Calu3 (cell line): ENCODE measurements around the gene COMT. TPM values are rescaled to one million over a fixed set of nuclear protein-coding genes. Genes with fewer than 3 reads are reported as not detected.

Source experiments
- BruUV-seq: library from RNA; stranded (reverse); fragments of 400-500 nt; replicated peaks from 2 replicates; lab custom pipeline; 2021; lab: Mats Ljungman, UMichigan
- CTCF ChIA-PET: fragments of 300-600 bp; sonication (Branson Sonifier 250); formaldehyde crosslinking; loops from one replicate; lab custom pipeline; 2022; ENCODE audit warnings: antibody characterized with exemption; lab: Charles Lee
- DNase-seq: peaks from one replicate; pipeline ENCODE4 v3.0.0; 2022
- H3K27ac Mint-ChIP-seq: one replicate; pipeline ENCODE4 v1.8.0; 2022; ENCODE audit warnings: mixed read lengths; ENCODE audit not compliant: unreplicated experiment
- H3K27me3 Mint-ChIP-seq: one replicate; pipeline ENCODE4 v1.8.0; 2022; ENCODE audit warnings: mixed read lengths; ENCODE audit not compliant: unreplicated experiment
- H3K36me3 Mint-ChIP-seq: one replicate; pipeline ENCODE4 v1.8.0; 2022; ENCODE audit warnings: mild to moderate bottlenecking, moderate library complexity, mixed read lengths; ENCODE audit not compliant: insufficient read depth, unreplicated experiment
- H3K4me1 Mint-ChIP-seq: one replicate; pipeline ENCODE4 v1.8.0; 2022; ENCODE audit warnings: mild to moderate bottlenecking, low read depth, mixed read lengths; ENCODE audit not compliant: unreplicated experiment
- H3K4me3 Mint-ChIP-seq: one replicate; pipeline ENCODE4 v1.8.0; 2022; ENCODE audit warnings: mild to moderate bottlenecking, low read depth, moderate library complexity, mixed read lengths; ENCODE audit not compliant: unreplicated experiment
- H3K9me3 Mint-ChIP-seq: one replicate; pipeline ENCODE4 v1.8.0; 2022; ENCODE audit warnings: low read depth, mixed read lengths; ENCODE audit not compliant: unreplicated experiment
- intact Hi-C: fragments of 100-400 bp; cut with micrococcal nuclease; formaldehyde crosslinking; loops from one replicate; pipeline ENCODE4 v1.10.0; 2022; ENCODE audit not compliant: unreplicated experiment
- total RNA-seq: library from RNA; stranded (reverse); gene quantifications from 2 replicates; pipeline ENCODE4 v1.2.3, GENCODE V29; 2022
- TF ChIP-seq, protein P1 (sequence below): fragments of 200-600 bp; IDR thresholded peaks from one replicate; pipeline ENCODE4 v1.8.0; 2022; ENCODE audit warnings: antibody characterized with exemption; ENCODE audit not compliant: unreplicated experiment

The COMT gene
- total RNA-seq, 1 experiment from 2014 or later: 170 TPM

DNA sequence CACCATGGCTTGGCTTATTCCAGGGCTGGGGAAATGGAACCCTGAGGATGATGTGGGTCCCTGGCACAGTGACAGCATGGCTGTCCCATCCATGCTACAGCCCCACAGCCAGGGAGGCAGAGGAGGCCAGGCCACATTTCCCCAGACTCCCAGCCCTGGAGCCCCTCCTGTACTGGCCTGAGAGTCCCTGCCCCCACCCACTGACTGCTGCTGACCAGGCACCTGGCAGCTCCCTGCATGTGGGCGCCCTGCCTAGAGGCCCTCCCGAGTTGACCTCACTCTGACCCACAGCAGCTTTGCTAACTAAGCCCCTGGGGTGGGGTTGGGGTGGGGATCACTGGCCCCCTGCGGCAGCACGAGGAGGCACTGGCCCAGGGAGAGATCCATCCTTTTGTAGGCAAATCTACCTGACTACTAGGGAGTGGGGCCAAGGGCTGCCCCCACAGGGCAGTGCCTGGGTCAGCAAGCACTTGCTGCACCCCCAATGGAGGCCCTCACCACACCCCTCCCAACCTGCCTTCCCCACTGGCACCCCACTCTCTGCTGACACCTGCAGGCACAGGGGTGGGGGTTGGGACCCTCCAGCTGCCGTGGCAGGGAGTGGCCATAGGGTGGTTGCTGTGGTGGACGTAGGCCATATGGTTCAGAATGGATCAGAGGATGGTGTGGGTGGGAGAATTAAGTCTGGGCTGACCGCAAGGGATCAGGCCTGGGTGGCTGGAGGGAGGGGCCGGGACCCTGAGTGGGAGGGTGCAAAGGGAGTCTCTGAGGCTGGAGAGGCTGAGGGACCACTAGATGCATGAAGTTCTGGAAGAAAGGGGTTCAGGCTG is 57.6 kb downstream of the COMT start:
- Mint-ChIP-seq H3K9me3 (peaks cover 7% of the 10 kb centered on the region), H3K4me3 (no peak overlapping the region), H3K27me3 (no peaks in the 10 kb centered on the region), H3K4me1 (no peaks in the 10 kb centered on the region), H3K36me3 (no peaks in the 10 kb centered on the region), H3K27ac (no peak overlapping the region)
- CTCF ChIA-PET: interaction anchor here (0.7 kb wide), 1 partner anchor 9 kb away, joined by 8 read pairs; no protein-coding TSS in a partner anchor
- intact Hi-C loops: no loop called here
- BruUV-seq: no TSS peak
- no peak for DNase-seq
- TF ChIP-seq, protein P1, sequence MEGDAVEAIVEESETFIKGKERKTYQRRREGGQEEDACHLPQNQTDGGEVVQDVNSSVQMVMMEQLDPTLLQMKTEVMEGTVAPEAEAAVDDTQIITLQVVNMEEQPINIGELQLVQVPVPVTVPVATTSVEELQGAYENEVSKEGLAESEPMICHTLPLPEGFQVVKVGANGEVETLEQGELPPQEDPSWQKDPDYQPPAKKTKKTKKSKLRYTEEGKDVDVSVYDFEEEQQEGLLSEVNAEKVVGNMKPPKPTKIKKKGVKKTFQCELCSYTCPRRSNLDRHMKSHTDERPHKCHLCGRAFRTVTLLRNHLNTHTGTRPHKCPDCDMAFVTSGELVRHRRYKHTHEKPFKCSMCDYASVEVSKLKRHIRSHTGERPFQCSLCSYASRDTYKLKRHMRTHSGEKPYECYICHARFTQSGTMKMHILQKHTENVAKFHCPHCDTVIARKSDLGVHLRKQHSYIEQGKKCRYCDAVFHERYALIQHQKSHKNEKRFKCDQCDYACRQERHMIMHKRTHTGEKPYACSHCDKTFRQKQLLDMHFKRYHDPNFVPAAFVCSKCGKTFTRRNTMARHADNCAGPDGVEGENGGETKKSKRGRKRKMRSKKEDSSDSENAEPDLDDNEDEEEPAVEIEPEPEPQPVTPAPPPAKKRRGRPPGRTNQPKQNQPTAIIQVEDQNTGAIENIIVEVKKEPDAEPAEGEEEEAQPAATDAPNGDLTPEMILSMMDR: no peak

GRCh38 chr22:20000246-20001081 is 58.9 kb downstream of the COMT start:
- no peaks in the 10 kb centered on the region for H3K4me1 Mint-ChIP-seq
- H3K27ac Mint-ChIP-seq: no peak overlapping the region
- TF ChIP-seq, protein P1: no peak
- H3K36me3 Mint-ChIP-seq: no peaks in the 10 kb centered on the region
- no peak overlapping the region for H3K4me3 Mint-ChIP-seq
- peaks cover 10% of the 10 kb centered on the region for H3K9me3 Mint-ChIP-seq
- no peaks in the 10 kb centered on the region for H3K27me3 Mint-ChIP-seq
- no TSS peak for BruUV-seq
- intact Hi-C loops: no loop called here
- no peak for DNase-seq
- CTCF ChIA-PET: no interaction called here

DNA sequence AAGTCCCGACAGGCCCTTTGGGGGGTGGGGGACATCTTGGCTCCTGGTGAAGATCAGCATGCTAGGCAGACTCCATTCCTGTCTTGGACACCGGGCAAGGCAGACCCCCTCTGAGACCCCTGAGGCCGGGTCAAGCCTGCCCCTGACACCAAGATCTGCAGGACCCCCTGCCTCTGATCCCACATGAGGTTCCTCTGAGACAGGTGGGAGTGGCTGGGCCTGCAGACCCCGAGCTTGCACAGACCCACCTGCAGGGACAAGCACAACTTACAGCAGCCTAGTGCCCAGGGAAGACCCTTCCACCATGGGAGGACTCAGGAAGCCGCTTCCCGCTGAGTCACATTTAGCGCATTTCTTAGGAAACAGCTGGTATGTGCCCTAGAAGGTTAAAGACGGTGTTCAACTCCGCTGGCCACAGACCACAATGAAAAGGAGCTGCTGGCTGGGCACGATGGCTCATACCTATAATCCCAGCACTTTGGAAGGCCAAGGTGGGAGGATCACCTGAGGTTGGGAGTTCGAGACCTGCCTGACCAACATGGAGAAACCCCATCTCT is 59.6 kb downstream of the COMT start:
- Mint-ChIP-seq H3K4me3 (no peak overlapping the region), H3K27me3 (no peaks in the 10 kb centered on the region), H3K9me3 (peaks cover 10% of the 10 kb centered on the region), H3K4me1 (no peaks in the 10 kb centered on the region), H3K36me3 (peaks cover 5% of the 10 kb centered on the region), H3K27ac (no peak overlapping the region)
- intact Hi-C loops: no loop called here
- no peak for DNase-seq
- CTCF ChIA-PET: no interaction called here
- no TSS peak for BruUV-seq
- TF ChIP-seq, protein P1: no peak

DNA sequence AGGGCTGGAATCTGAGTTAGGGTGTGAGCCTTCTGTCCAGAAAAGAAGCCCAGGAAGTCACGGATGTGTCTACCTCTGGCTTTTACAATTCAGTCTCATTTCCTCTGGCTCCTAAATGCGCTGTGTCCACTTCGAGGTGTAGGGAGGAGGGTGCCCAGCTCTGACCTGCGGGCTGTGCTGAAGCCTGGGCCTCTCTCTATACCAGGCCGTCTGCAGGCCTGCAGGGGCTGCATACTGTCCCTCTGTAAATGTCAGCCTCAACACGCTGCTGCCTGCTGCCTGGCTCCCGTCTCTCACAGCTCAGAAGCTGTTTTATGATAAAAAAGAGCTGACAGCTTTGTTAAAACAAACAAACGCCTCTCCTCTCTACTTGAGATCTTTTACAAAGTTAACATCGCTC is 60.6 kb downstream of the COMT start:
- Mint-ChIP-seq H3K4me1 (no peaks in the 10 kb centered on the region), H3K4me3 (no peak overlapping the region), H3K27ac (no peak overlapping the region), H3K36me3 (peaks cover 5% of the 10 kb centered on the region), H3K27me3 (no peaks in the 10 kb centered on the region), H3K9me3 (peaks cover 10% of the 10 kb centered on the region)
- no TSS peak for BruUV-seq
- DNase-seq: no peak
- CTCF ChIA-PET: no interaction called here
- TF ChIP-seq, protein P1: no peak
- intact Hi-C loops: no loop called here
